ENCODE results near the gene SH3PXD2A.

Gene SH3PXD2A

GRCh38 chr10:103884681-103885139 lies 29.3 kb upstream of the SH3PXD2A start:
- ATAC-seq (replicated peaks), result peak; percentile 48 to 57
- peak; percentile 6 for DNase-seq
- Mint-ChIP-seq H3K36me3 (peaks cover 36 to 53% of the 10 kb centered on the region in 2 donors), H3K9me3 (no peaks in the 10 kb centered on the region), H3K4me1 (peaks cover 0 to 2% of the 10 kb centered on the region in 2 donors), H3K4me3 (no peak overlapping the region), H3K27me3 (no peaks in the 10 kb centered on the region), H3K27ac (no peak overlapping the region)

DNA sequence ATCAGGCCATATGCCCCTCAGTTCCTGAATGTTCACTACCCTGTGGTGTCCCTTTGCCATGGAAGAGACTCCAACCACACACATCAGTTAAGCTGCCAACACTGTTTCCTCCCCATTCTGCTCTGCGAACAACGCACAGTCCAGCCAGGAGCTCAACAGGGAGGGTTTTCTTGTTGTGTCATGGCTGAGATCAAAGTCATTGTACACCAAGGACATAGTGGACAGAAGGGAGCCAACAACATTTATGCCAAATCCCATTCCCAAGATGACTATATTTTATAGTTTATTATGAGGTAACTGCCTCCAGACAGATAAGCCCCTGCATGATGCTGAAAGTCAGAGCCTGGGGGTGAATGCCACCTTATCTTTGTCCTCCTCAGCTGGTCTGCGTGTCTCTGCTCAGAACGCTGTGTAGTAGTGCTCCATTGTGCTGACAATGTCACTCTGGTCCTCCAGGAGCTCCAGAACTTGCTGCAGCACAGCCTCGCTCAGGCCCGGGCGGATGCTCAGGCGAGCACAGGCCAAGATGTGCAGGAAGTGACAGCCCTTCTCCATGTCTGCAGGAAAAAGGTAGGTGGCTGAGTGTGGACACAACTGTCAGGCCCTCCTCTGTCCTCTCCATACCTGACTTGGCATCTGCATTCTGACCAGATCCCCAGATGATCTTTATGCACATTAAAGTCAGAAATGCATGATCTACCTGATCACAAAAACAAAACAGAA lies 27.1 kb upstream of the SH3PXD2A start:
- Mint-ChIP-seq H3K36me3 (peaks cover 43 to 63% of the 10 kb centered on the region in 2 donors), H3K27me3 (no peaks in the 10 kb centered on the region), H3K27ac (no peak overlapping the region), H3K4me3 (no peak overlapping the region), H3K4me1 (no peaks in the 10 kb centered on the region), H3K9me3 (no peaks in the 10 kb centered on the region)
- DNase-seq (no peak), ATAC-seq (replicated peaks) (no peak)

DNA sequence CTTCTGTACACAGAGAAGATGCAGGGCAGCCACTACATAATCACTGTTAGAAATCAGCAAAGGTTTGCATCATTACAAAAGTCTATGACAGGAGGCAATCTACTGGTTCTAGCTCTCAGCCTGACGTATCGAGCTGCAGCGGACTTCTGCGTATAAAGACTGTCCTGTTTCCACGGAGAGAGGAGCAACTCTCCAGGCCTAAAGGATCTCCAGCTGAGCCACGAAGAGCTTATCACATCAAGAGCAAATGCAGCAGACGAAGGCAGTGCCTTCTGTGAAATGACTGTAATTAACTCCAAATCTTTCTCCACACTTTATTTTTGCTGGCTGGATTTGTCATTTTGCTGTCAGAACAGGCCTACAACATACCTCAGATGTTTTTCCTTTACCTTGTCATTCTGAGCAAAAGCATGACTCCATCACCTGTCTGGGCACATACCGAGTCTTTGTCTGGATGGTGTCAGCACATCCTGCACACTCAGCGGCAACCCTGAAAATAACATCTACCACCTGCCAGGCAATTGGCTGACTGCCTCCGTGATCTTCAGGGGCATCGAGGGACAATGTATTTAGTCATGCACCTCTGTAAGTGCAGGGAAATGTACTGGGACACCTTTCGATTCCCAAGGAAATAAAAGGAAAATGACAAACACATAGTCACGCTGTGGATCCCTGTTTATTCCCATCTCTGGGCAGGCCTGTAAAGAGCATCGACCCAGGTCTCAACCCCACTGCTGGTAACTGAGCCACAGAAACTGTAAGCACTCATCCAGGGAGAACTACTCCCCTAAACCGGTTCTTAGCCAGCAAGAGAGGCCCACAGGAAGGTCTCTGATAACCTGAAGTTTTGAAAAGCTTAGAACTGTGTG lies 26.3 kb upstream of the SH3PXD2A start:
- DNase-seq (no peak), ATAC-seq (replicated peaks) (no peak)
- Mint-ChIP-seq H3K27me3 (no peaks in the 10 kb centered on the region), H3K9me3 (no peaks in the 10 kb centered on the region), H3K4me3 (no peak overlapping the region), H3K27ac (no peak overlapping the region), H3K4me1 (no peaks in the 10 kb centered on the region), H3K36me3 (peaks cover 40 to 61% of the 10 kb centered on the region in 2 donors)

- ATAC-seq (replicated peaks), result no peak
- no peaks in the 10 kb centered on the region for H3K4me1 Mint-ChIP-seq
- H3K4me3 Mint-ChIP-seq, result no peak overlapping the region
- peaks cover 41 to 57% of the 10 kb centered on the region in 2 donors for H3K36me3 Mint-ChIP-seq
- H3K27me3 Mint-ChIP-seq, result no peaks in the 10 kb centered on the region
- DNase-seq, result no peak
- no peak overlapping the region for H3K27ac Mint-ChIP-seq
- H3K9me3 Mint-ChIP-seq, result no peaks in the 10 kb centered on the region
These were observed 24.5 kb upstream of the SH3PXD2A start for GRCh38 chr10:103879831-103880230.

DNA sequence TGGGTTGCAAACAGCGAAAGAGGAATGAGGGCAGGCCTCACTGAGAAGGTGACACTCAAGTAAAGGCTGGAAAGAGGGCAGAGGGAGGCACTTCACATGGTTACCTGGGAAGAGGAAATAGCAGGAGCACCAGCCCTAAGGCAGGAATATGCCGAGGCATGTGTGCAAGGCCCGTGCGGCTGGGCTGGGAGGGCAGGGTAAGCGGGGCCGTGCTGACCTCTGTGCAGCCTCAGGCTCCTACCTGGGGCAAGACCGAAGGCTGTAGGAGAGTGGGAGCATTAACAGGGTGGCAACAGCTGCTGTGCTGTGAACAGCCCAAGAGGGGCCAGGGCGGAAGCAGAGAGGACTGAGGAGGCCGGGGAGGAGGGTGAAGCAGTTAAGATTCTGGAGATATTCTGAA lies 24.0 kb upstream of the SH3PXD2A start:
- H3K36me3 Mint-ChIP-seq, result peaks cover 40 to 53% of the 10 kb centered on the region in 2 donors
- H3K4me3 Mint-ChIP-seq, result no peak overlapping the region
- no peaks in the 10 kb centered on the region for H3K27me3 Mint-ChIP-seq

GRCh38 chr10:103877861-103878260 lies 22.5 kb upstream of the SH3PXD2A start:
- Mint-ChIP-seq H3K27ac (peak overlapping the region; percentile 42), H3K4me1 (no peaks in the 10 kb centered on the region), H3K4me3 (no peak overlapping the region), H3K9me3 (no peaks in the 10 kb centered on the region), H3K27me3 (no peaks in the 10 kb centered on the region), H3K36me3 (peaks cover 37 to 48% of the 10 kb centered on the region in 2 donors)
- DNase-seq (no peak), ATAC-seq (replicated peaks) (no peak)

More for the DNA sequence above, 24.0 kb upstream of the SH3PXD2A start:
- H3K9me3 Mint-ChIP-seq, result no peaks in the 10 kb centered on the region
- ATAC-seq (replicated peaks) (no peak), DNase-seq (no peak)
- no peak overlapping the region for H3K27ac Mint-ChIP-seq
- no peaks in the 10 kb centered on the region for H3K4me1 Mint-ChIP-seq

- ATAC-seq (replicated peaks), result no peak
- H3K4me3 Mint-ChIP-seq, result no peak overlapping the region
- peaks cover 0 to under 1% of the 10 kb centered on the region in 2 donors for H3K4me1 Mint-ChIP-seq
- H3K27me3 Mint-ChIP-seq, result no peaks in the 10 kb centered on the region
- H3K9me3 Mint-ChIP-seq, result no peaks in the 10 kb centered on the region
- no peak for DNase-seq
- no peak overlapping the region for H3K27ac Mint-ChIP-seq
- H3K36me3 Mint-ChIP-seq, result peaks cover 26 to 42% of the 10 kb centered on the region in 2 donors
These were observed 20.8 kb upstream of the SH3PXD2A start for GRCh38 chr10:103876155-103876554.

DNA sequence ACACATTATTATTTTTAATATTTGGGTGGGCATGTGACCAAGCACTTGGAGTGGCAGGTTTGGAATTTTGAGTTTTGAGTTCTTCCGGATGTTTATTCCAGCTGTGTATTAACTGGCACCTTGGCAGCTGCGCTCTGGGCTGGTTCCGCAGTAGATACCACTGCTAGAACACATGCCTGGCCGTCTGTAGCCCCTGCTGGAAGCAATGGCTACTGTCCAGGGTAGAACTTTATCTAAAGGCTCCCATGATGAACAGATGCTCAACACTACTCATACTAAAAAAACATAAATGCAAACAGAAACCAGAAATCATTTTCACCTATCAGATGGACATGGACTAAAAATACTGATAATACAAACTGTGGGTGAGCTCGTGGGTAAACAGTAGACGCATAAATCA lies 19.4 kb upstream of the SH3PXD2A start:
- no peak for ATAC-seq (replicated peaks)
- Mint-ChIP-seq H3K9me3 (no peaks in the 10 kb centered on the region), H3K4me3 (no peak overlapping the region), H3K27ac (no peak overlapping the region), H3K36me3 (peaks cover 18 to 28% of the 10 kb centered on the region in 2 donors), H3K4me1 (peaks cover 0 to 1% of the 10 kb centered on the region in 2 donors), H3K27me3 (no peaks in the 10 kb centered on the region)
- DNase-seq, result no peak

DNA sequence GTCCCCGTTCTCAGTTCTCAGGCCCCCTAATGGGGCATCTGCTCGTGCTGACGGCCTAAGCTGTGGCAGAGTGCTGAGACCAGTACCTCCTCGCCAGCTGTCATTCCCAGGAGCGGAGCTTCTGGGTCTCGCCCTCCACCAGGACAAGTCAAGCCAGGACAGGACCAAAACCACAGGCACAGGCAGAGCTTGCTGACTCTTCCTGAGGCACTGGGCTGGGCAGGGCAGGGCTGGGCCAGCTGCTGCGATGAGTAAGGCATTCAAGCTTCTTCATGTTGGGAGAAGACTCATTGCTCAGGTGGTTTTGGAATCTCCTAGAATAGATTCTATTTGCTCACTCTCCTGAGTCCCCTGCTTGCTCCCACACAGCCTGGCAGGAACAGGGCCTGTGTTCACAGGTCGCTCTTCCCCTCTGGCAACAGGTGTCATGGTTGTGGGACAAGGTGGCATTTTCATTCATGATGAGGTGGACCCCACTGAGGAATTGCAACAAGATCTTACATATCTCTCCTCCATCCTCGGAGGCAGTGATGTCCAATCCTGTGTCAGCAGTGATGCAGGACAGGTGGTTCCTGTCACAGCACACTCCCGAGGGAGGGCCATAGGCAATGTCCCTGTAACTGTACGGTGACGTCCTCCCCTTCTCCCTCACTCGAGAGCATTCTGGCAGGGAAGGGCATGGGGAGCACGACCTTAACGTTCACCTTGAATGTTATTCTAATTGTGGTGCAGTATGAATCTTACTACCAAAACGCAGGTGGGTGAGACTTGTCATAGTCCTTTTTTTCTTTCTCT lies 17.0 kb upstream of the SH3PXD2A start:
- Mint-ChIP-seq H3K27me3 (no peaks in the 10 kb centered on the region), H3K9me3 (no peaks in the 10 kb centered on the region), H3K36me3 (peaks cover 5 to 13% of the 10 kb centered on the region in 2 donors), H3K4me1 (peaks cover 0 to 4% of the 10 kb centered on the region in 2 donors), H3K4me3 (no peak overlapping the region), H3K27ac (no peak overlapping the region)
- ATAC-seq (replicated peaks) (no peak), DNase-seq (no peak)

DNA sequence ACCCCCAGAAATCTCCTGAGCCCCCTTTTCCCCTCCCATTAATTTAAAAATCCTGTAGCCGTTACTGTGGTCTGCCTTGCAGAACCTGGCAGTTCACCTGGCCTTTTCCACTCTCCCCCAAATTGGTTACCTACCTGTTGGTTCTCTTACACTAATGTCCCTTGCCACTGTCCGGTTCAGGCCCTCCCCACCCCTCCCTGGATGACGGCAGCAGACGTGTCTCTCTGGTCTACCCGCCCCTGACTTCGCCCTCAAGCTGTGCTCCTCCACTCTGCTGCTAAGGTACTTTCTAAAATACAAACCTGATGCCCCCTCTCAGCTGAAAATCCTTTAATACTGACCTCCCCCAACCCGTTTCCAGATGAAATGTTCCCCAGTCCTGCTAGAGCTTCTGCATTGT lies 15.6 kb upstream of the SH3PXD2A start:
- DNase-seq, result no peak
- Mint-ChIP-seq H3K27ac (no peak overlapping the region), H3K9me3 (peaks cover 2% of the 10 kb centered on the region in 2 donors), H3K4me3 (no peak overlapping the region), H3K27me3 (no peaks in the 10 kb centered on the region), H3K4me1 (peaks cover 0 to 4% of the 10 kb centered on the region in 2 donors), H3K36me3 (peaks cover 5 to 10% of the 10 kb centered on the region in 2 donors)
- ATAC-seq (replicated peaks), result no peak

DNA sequence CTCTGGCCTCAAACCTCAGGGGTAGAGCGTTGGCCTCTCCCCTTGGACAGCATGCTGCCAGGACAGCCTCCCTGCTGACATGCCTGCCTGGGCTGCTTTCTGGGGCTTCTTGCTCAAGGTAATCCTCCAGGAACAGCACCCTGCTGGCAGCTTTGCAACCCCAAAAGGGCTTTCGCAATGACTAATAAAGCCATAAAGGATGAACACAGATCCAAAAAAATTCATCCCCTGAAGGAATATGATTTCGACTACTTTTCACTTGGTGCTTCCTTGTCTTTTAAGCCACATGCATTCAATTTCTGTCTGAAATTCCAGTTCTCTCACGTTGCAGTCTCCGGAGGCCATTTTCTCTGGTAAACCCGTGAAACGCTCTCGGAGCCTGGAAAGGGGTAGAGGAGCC lies 15.1 kb upstream of the SH3PXD2A start:
- peaks cover 2 to 4% of the 10 kb centered on the region in 2 donors for H3K9me3 Mint-ChIP-seq
- H3K4me3 Mint-ChIP-seq, result no peak overlapping the region
- DNase-seq (no peak), ATAC-seq (replicated peaks) (no peak)
- H3K27me3 Mint-ChIP-seq, result no peaks in the 10 kb centered on the region
- H3K4me1 Mint-ChIP-seq, result peaks cover 0 to 4% of the 10 kb centered on the region in 2 donors
- peaks cover 5 to 13% of the 10 kb centered on the region in 2 donors for H3K36me3 Mint-ChIP-seq
- H3K27ac Mint-ChIP-seq, result no peak overlapping the region

- H3K4me3 Mint-ChIP-seq, result no peak overlapping the region
- DNase-seq (no peak), ATAC-seq (replicated peaks) (no peak)
- H3K36me3 Mint-ChIP-seq, result peaks cover 8 to 22% of the 10 kb centered on the region in 2 donors
- H3K9me3 Mint-ChIP-seq, result peaks cover 6 to 12% of the 10 kb centered on the region in 2 donors
- no peaks in the 10 kb centered on the region for H3K27me3 Mint-ChIP-seq
- H3K27ac Mint-ChIP-seq, result no peak overlapping the region
- H3K4me1 Mint-ChIP-seq, result peaks cover 0 to 4% of the 10 kb centered on the region in 2 donors
These were observed 14.0 kb upstream of the SH3PXD2A start for GRCh38 chr10:103869336-103869735.

- Mint-ChIP-seq H3K4me1 (peaks cover 0 to 4% of the 10 kb centered on the region in 2 donors), H3K4me3 (no peak overlapping the region), H3K27me3 (peaks cover 0 to 5% of the 10 kb centered on the region in 2 donors), H3K27ac (no peak overlapping the region), H3K36me3 (peaks cover 10 to 29% of the 10 kb centered on the region in 2 donors), H3K9me3 (peaks cover 12 to 18% of the 10 kb centered on the region in 2 donors)
- DNase-seq (no peak), ATAC-seq (replicated peaks) (no peak)
These were observed 12.8 kb upstream of the SH3PXD2A start for GRCh38 chr10:103868200-103868599.

GRCh38 chr10:103861505-103861904 lies 6.1 kb upstream of the SH3PXD2A start:
- no peak overlapping the region for H3K4me3 Mint-ChIP-seq
- ATAC-seq (replicated peaks) (no peak), DNase-seq (no peak)
- no peak overlapping the region for H3K27ac Mint-ChIP-seq
- H3K27me3 Mint-ChIP-seq, result peaks cover 11 to 19% of the 10 kb centered on the region in 2 donors
- peaks cover 9 to 19% of the 10 kb centered on the region in 2 donors for H3K36me3 Mint-ChIP-seq
- H3K9me3 Mint-ChIP-seq, result peaks cover 12 to 18% of the 10 kb centered on the region in 2 donors
- peaks cover 0 to 6% of the 10 kb centered on the region in 2 donors for H3K4me1 Mint-ChIP-seq

Measured in stimulated activated naive B cell treated with anti-CD40 and anti-IgM and Interleukin-4, amounts not matched to agents 10 μg/mL and 1 μg/mL and 100 μg/mL, for 72 hours (primary cell).